NCI-H345 treated with DMSO at 0.1 percent for 48 hours (cell line): Measurements from ENCODE around the gene PRMT7.

Experiments used
- DNase-seq: peaks from one replicate; lab custom pipeline; 2025; ENCODE audit not compliant: unreplicated experiment; lab: John Stamatoyannopoulos, UW

The PRMT7 gene

GRCh38 chr16:68374246-68374805 is 63.5 kb downstream of the PRMT7 start:
- DNase-seq: no peak

GRCh38 chr16:68374961-68375660 is 64.3 kb downstream of the PRMT7 start:
- no peak for DNase-seq

- DNase-seq: no peak
Measured at GRCh38 chr16:68375801-68376536, 65.2 kb downstream of the PRMT7 start.

GRCh38 chr16:68376590-68376989 is 65.8 kb downstream of the PRMT7 start:
- no peak for DNase-seq

- no peak for DNase-seq
Measured at GRCh38 chr16:68377221-68377620, 66.4 kb downstream of the PRMT7 start.

GRCh38 chr16:68377667-68378393 is 67.0 kb downstream of the PRMT7 start:
- no peak for DNase-seq

GRCh38 chr16:68378436-68379415 is 67.9 kb downstream of the PRMT7 start:
- no peak for DNase-seq

- DNase-seq: no peak
Measured at GRCh38 chr16:68379472-68380347, 68.9 kb downstream of the PRMT7 start.

- DNase-seq: no peak
Measured at GRCh38 chr16:68380348-68380670, 69.5 kb downstream of the PRMT7 start.

- DNase-seq: no peak
Measured at GRCh38 chr16:68380676-68381362, 70.0 kb downstream of the PRMT7 start.

GRCh38 chr16:68381363-68381724 is 70.5 kb downstream of the PRMT7 start:
- no peak for DNase-seq

- DNase-seq: no peak
Measured at GRCh38 chr16:68382296-68382718, 71.5 kb downstream of the PRMT7 start.

- DNase-seq: no peak
Measured at GRCh38 chr16:68383858-68384257, 73.0 kb downstream of the PRMT7 start.

- no peak for DNase-seq
Measured at GRCh38 chr16:68384288-68385161, 73.7 kb downstream of the PRMT7 start.

GRCh38 chr16:68385371-68385770 is 74.6 kb downstream of the PRMT7 start:
- no peak for DNase-seq

GRCh38 chr16:68386628-68387027 is 75.8 kb downstream of the PRMT7 start:
- DNase-seq: no peak

GRCh38 chr16:68387301-68387700 is 76.5 kb downstream of the PRMT7 start:
- DNase-seq: no peak

- no peak for DNase-seq
Measured at GRCh38 chr16:68388124-68388523, 77.3 kb downstream of the PRMT7 start.
